PC-9 (cell line): ENCODE measurements around the gene TMEM184C. TPM values are rescaled to one million over a fixed set of nuclear protein-coding genes. Genes with fewer than 3 reads are reported as not detected.

Experiments
- BruUV-seq: library from RNA; stranded (reverse); fragments of 400-500 nt; replicated peaks from 2 replicates; lab custom pipeline; 2021; lab: Mats Ljungman, UMichigan
- CTCF ChIA-PET: fragments of 300-600 bp; sonication (Branson Sonifier 250); formaldehyde crosslinking; loops from one replicate; lab custom pipeline; 2022; ENCODE audit warnings: antibody characterized with exemption; lab: Charles Lee
- POLR2A ChIA-PET: fragments of 300-600 bp; sonication (Branson Sonifier 250); formaldehyde crosslinking; loops from one replicate; lab custom pipeline; 2022; ENCODE audit warnings: antibody characterized with exemption; ENCODE audit not compliant: unreplicated experiment; lab: Charles Lee
- DNase-seq, 2 experiments: peaks; one replicate each; pipeline versions ENCODE4 v3.0.0 to v3.0.0-alpha.2; 2015 to 2022; ENCODE audit warnings: mixed read lengths in 1 of 2
- H2AFZ ChIP-seq: fragments of 200-600 bp; sonication (generic); 2 replicates; pipeline ENCODE4 v1.8.1; 2017; ENCODE audit warnings: antibody characterized with exemption
- H3F3A ChIP-seq: fragments of 200-600 bp; sonication (generic); 2 replicates; pipeline ENCODE4 v1.8.1; 2017; ENCODE audit warnings: antibody characterized with exemption, mild to moderate bottlenecking, low read depth; ENCODE audit not compliant: insufficient read depth
- H3K27ac ChIP-seq: fragments of 200-600 bp; sonication (generic); 2 replicates; pipeline ENCODE4 v1.6.1; 2016; ENCODE audit warnings: mixed run types
- H3K27me3 ChIP-seq: fragments of 200-600 bp; sonication (generic); 2 replicates; pipeline ENCODE4 v1.6.1; 2016; ENCODE audit warnings: low read depth, mixed run types; ENCODE audit not compliant: insufficient read depth
- H3K36me3 ChIP-seq: fragments of 200-600 bp; sonication (generic); 2 replicates; pipeline ENCODE4 v1.6.1; 2016; ENCODE audit warnings: low read depth, mixed run types
- H3K4me1 ChIP-seq: fragments of 200-600 bp; sonication (generic); replicated peaks from 2 replicates; pipeline ENCODE4 v1.6.1; 2016; ENCODE audit warnings: mixed run types; ENCODE audit not compliant: insufficient read depth
- H3K4me2 ChIP-seq: fragments of 200-600 bp; sonication (generic); 2 replicates; pipeline ENCODE4 v1.6.1; 2017; ENCODE audit warnings: mixed run types
- H3K4me3 ChIP-seq: fragments of 200-600 bp; sonication (generic); 2 replicates; pipeline ENCODE4 v1.6.1; 2016; ENCODE audit warnings: mixed run types
- H3K79me2 ChIP-seq: fragments of 200-600 bp; sonication (generic); 2 replicates; pipeline ENCODE4 v1.6.1; 2017; ENCODE audit warnings: low read depth, mixed run types
- H3K9me2 ChIP-seq: fragments of 200-600 bp; sonication (generic); 2 replicates; pipeline ENCODE4 v1.8.1; 2017; ENCODE audit warnings: mild to moderate bottlenecking; ENCODE audit not compliant: insufficient read depth
- H3K9me3 ChIP-seq: fragments of 200-600 bp; sonication (generic); 2 replicates; pipeline ENCODE4 v1.8.1; 2016; ENCODE audit warnings: low read depth; ENCODE audit not compliant: insufficient read depth
- H4K20me1 ChIP-seq: fragments of 200-600 bp; sonication (generic); 2 replicates; pipeline ENCODE4 v1.8.1; 2017; ENCODE audit not compliant: insufficient read depth
- EZH2 ChIP-seq: fragments of 200-600 bp; sonication (generic); IDR thresholded peaks from 2 replicates; pipeline ENCODE4 v1.8.0; 2017; ENCODE audit warnings: antibody characterized with exemption, low read depth
- intact Hi-C: fragments of 100-400 bp; cut with micrococcal nuclease; formaldehyde crosslinking; loops from one replicate; pipeline ENCODE4 v1.10.0; 2022; ENCODE audit not compliant: unreplicated experiment
- total RNA-seq: library from RNA; stranded (reverse); gene quantifications from 2 replicates; pipeline ENCODE4 v1.2.3, GENCODE V29; 2021
- TF ChIP-seq, protein P1 (sequence below): fragments of 200-600 bp; sonication (generic); conservative IDR thresholded peaks from 2 replicates; pipeline ENCODE4 v1.6.1; 2017; ENCODE audit warnings: mixed run types, antibody characterized with exemption, mild to moderate bottlenecking, moderate library complexity

Gene TMEM184C
- total RNA-seq, 1 experiment from 2014 or later = 40.4 TPM

DNA sequence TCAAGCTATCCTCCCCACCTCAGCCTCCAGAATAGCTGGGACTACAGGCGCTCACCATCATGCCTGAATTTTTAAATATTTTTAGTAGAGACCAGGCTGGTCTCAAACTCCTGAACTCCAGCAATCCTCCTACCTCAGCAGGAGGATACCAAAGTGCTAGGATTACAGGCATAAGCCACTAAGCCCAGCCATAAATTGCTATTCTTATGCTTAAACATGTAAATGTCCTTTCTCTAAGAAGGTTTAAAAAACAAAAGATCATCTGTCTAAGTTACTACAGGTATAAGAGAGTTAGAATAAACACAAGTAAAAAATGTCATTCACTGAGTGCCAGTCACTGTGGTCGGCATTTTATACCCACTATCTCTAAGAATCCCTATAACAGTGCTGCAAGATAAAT, 38.4 kb downstream of the TMEM184C start:
- POLR2A ChIA-PET = no interaction called here
- Histone ChIP-seq H3K27ac (no peak overlapping the region), H3K36me3 (no peaks in the 10 kb centered on the region), H3K4me1 (no peaks in the 10 kb centered on the region), H3K27me3 (no peaks in the 10 kb centered on the region), H3K9me3 (no peaks in the 10 kb centered on the region), H4K20me1 (no peaks in the 10 kb centered on the region), H3K9me2 (no peaks in the 10 kb centered on the region), H3K4me2 (no peak overlapping the region), H3K4me3 (no peak overlapping the region), H2AFZ (no peak overlapping the region), H3F3A (no peaks in the 10 kb centered on the region), H3K79me2 (no peaks in the 10 kb centered on the region)
- CTCF ChIA-PET = no interaction called here
- TF ChIP-seq EZH2 = no peak
- TF ChIP-seq, protein P1, sequence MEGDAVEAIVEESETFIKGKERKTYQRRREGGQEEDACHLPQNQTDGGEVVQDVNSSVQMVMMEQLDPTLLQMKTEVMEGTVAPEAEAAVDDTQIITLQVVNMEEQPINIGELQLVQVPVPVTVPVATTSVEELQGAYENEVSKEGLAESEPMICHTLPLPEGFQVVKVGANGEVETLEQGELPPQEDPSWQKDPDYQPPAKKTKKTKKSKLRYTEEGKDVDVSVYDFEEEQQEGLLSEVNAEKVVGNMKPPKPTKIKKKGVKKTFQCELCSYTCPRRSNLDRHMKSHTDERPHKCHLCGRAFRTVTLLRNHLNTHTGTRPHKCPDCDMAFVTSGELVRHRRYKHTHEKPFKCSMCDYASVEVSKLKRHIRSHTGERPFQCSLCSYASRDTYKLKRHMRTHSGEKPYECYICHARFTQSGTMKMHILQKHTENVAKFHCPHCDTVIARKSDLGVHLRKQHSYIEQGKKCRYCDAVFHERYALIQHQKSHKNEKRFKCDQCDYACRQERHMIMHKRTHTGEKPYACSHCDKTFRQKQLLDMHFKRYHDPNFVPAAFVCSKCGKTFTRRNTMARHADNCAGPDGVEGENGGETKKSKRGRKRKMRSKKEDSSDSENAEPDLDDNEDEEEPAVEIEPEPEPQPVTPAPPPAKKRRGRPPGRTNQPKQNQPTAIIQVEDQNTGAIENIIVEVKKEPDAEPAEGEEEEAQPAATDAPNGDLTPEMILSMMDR = no peak
- intact Hi-C loops = no loop called here
- no peak for DNase-seq
- no TSS peak for BruUV-seq

DNA sequence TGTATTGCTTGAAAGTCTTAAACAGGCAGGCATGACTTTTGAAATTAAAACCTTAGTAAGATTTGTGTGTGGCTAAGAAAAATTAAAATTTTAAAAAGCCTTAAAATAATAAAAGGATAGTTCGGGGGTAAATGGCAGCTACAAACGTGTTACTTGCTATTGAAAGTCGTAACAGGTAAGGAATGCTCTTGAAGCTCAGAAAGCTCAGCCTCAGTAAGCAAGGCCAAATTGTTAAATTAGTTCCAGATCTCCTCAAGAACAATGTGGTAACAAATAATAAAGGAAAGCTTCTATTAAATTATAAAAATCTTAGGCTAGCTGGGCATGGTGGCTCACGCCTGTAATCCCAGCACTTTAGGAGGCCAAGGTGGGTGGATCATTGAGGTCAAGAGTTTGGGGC, 41.3 kb downstream of the TMEM184C start:
- intact Hi-C loops = no loop called here
- POLR2A ChIA-PET = no interaction called here
- no peaks in the 10 kb centered on the region for H3K9me2 ChIP-seq
- no peaks in the 10 kb centered on the region for H4K20me1 ChIP-seq
- BruUV-seq = no TSS peak
- H3K4me2 ChIP-seq = no peak overlapping the region
- no peak for DNase-seq
- no peaks in the 10 kb centered on the region for H3K79me2 ChIP-seq
- H3K4me3 ChIP-seq = no peak overlapping the region
- no peaks in the 10 kb centered on the region for H3K36me3 ChIP-seq
- no peaks in the 10 kb centered on the region for H3K9me3 ChIP-seq
- no peaks in the 10 kb centered on the region for H3F3A ChIP-seq
- no peaks in the 10 kb centered on the region for H3K27me3 ChIP-seq
- CTCF ChIA-PET = no interaction called here
- no peaks in the 10 kb centered on the region for H3K4me1 ChIP-seq
- TF ChIP-seq EZH2 = no peak
- TF ChIP-seq, protein P1 = no peak
- no peak overlapping the region for H2AFZ ChIP-seq
- H3K27ac ChIP-seq = no peak overlapping the region

DNA sequence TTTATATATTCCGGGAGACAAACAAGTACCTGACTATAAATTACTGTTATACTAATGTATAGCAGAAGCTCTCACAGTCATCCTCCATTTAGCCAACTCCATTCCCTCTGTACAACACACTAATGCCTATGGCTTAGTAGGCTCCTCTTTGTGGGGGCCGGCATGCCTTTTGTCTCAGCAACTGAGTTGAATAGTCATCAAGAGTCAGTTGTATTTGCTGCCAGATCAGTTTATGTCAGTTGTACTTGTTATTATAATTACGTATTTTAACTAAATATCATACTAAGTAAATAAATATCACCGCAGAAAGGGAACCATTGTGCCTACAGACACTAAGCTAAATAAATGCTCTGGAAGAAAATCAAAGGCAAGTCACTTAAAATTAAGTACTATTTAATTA, 56.9 kb downstream of the TMEM184C start:
- H3K79me2 ChIP-seq = no peaks in the 10 kb centered on the region; the same call in 1 of the 2 replicates
- intact Hi-C loops = no loop called here
- no peaks in the 10 kb centered on the region for H4K20me1 ChIP-seq
- H3K27ac ChIP-seq = no peak overlapping the region
- no peak overlapping the region for H3K4me2 ChIP-seq
- BruUV-seq = no TSS peak
- no peaks in the 10 kb centered on the region for H3K4me1 ChIP-seq
- no peaks in the 10 kb centered on the region for H3K36me3 ChIP-seq
- no peaks in the 10 kb centered on the region for H3K27me3 ChIP-seq
- TF ChIP-seq, protein P1 = no peak
- TF ChIP-seq EZH2 = no peak
- ChIA-PET CTCF (interaction anchor here (1.0 kb wide), 1 partner anchor 190 kb away, joined by 3 read pairs; no protein-coding TSS in a partner anchor), POLR2A (interaction anchor here (0.7 kb wide), 1 partner anchor 77 kb away, joined by 6 read pairs; no protein-coding TSS in a partner anchor)
- no peaks in the 10 kb centered on the region for H3F3A ChIP-seq
- no peak overlapping the region for H3K4me3 ChIP-seq
- H3K9me2 ChIP-seq = no peaks in the 10 kb centered on the region
- DNase-seq = no peak
- no peaks in the 10 kb centered on the region for H3K9me3 ChIP-seq
- no peak overlapping the region for H2AFZ ChIP-seq
